Activated CD8-positive, alpha-beta memory T cell treated with anti-CD3 and anti-CD28 coated beads, Interleukin-2, amount 50 U/mL, for 24 hours (primary cell): ENCODE measurements around the gene PACRG.

ENCODE experiments used
- DNase-seq: peaks from one replicate; pipeline ENCODE4 v3.0.0-alpha.2; 2020; ENCODE audit errors: extremely low read depth

The PACRG gene

DNA sequence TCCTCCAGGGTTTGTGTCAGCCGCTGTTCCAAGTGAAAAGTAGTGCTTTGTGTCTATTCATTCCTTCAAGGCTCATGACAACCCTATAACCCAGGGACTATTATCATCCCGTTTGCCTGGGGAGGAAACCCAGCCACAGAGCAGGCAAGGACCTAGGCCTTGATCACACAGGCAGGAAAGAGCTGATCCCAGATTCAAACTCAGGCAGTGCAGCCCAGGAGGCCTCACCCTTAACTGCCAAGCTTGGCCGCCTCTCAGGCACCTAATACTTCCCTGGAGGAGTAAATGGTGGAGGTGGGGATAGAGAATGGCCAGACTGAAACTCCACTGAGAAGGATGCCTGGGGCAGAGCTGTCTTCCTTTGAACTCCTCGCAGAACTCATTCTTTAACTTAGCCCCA is 471.6 kb downstream of the PACRG start:
- DNase-seq, result no peak

GRCh38 chr6:163200289-163200688 is 472.5 kb downstream of the PACRG start:
- no peak for DNase-seq

- DNase-seq, result no peak
Measured at GRCh38 chr6:163200694-163201093, 472.9 kb downstream of the PACRG start.

DNA sequence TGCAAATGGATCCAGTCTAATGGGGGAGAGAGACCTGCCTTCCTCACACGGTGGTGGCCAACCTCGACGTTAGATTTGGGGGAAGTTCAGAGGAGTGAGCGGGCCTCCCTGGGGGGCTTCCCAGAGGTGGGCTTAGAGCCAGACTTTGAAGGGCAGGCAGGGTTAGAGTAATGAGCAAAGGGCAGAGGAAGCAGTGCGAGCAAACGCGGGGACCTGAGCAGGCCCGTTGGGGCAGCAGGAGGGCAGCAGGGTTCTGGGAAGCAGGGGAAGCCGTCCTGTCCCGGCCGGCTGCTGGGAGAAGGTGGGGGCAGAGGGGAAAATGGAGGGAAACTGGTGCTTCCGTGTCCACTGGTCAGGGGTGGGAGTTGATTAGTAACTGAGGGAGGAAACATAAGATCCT is 474.1 kb downstream of the PACRG start:
- no peak for DNase-seq

- DNase-seq, result no peak
Measured at GRCh38 chr6:163206196-163206595, 478.4 kb downstream of the PACRG start.

DNA sequence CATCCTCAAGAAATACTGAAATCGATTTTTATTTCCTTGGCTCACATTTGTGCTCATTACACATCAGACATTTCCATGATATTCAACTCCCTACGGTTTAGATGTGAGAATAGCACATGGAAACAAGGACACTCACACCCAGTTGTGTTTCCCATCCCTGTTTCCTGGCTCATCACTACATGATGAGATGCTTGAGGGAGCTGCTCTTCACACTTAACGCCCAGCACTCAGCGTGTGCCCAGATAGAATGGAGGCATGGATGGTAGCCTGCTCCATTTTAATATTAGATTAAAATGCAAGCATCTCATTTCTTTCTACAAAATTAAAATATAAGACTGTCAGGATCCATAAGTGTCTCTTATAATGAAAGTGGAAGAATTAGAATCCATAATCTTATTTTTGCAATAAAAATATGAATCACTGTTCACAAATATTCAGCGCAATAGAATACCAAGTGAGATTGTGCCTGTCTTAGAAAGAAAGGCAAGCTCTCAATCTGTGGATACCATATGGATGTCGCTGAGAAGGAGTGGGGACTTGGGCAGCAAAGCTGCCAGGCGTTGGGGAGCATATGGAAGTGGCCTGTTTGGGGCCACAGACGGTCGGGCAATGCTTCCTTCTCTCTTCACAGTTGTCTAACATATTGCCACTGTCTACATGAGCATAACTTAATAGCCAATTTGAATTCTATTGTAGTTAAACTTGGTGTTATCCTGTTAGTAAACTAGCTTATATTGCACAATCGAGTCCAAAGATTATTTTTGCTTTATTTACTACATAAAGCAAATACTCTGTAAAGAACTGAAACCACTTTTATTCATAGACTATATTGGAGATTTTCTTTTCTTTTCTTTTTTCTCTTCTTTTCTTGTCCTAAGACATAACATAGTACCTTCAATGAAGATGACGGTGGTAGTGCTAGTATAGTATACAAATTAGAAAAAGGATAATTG is 479.9 kb downstream of the PACRG start:
- no peak for DNase-seq

DNA sequence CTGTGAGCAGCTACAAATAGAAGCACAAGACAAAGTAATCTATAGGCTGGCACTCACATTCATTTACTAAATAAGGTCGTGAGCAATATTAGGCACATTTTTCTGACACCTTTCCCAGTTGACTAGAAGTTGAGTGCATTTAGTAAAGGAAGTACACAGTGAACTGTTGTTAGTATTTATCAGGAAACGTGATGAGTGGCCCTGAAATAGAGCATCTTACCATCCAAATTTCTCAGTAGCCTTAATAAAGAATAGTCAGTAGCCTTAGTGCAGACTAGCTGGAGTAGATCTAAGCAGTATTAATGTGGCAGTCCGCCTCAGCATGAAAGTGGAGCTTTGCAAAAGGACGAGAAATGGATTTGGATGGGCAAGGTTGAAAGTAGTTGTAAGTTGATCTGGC is 481.2 kb downstream of the PACRG start:
- no peak for DNase-seq

GRCh38 chr6:163212123-163212522 is 484.3 kb downstream of the PACRG start:
- DNase-seq, result no peak

GRCh38 chr6:163214259-163214658 is 486.5 kb downstream of the PACRG start:
- no peak for DNase-seq

DNA sequence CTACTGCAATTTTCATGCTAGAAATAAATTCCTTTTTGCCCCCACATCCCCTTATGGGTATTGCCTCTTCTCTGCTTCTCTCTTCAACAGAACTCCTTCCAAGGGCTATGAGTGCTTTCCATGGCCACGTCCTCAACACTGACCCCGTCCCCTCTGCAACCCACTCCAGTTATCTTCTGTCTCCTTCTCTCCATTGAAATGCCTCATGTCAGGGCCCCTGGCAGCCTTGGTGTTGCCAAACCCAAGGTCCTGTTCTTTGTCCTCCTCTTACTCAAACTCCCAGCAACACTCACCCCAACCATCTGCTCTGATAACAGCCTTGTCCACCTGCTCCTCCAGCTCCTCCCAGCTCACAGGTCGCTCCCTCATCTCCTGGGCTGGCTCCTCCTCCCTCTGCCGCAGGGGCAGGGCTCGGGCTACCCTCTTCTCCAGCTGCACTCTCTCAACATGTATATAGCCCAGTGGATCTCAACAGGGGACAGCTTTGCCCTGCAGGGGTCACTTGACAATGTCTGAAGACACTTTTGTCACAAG is 490.7 kb downstream of the PACRG start:
- DNase-seq, result no peak

- DNase-seq, result no peak
Measured at GRCh38 chr6:163226181-163226835, 498.5 kb downstream of the PACRG start.

- no peak for DNase-seq
Measured at GRCh38 chr6:163226836-163227485, 499.2 kb downstream of the PACRG start.

GRCh38 chr6:163228041-163228440 is 500.3 kb downstream of the PACRG start:
- no peak for DNase-seq

DNA sequence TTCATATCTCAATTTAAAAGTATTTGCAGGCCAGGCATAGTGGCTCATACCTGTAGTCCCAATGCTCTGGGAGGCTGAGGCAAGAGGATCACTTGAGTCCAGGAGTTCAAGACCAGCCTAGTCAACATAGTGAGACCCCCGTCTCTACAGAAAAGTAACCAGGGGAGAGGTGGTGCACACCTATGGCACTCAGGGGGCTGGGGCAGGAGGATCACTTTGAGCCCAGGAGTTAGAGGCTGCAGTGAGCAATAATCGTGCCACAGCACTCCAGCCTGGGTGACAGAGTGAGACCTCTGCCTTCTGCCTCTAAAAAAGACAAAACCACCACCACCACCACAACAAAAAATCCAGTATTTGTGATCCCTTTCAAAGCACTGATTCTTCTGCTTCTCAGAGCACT is 501.3 kb downstream of the PACRG start:
- no peak for DNase-seq

DNA sequence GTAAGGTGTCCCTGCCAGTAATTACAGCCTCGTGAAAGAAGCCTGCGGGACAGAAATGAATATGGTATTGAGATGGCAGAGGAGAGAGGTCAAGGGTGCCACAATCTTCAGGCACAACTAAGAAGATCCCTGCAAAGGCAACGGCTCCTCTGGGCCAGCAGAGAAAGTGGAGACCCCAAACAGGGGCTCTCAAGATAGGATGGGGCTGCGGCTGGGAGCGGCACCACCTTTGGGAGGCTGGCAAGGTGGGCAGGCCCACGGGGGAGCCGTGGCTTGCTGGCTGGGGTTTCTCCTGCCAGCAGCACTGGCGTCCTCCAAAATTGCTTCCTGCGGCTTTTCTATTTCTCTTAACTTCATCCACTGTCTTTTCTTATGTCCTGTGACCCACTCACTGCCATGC is 503.1 kb downstream of the PACRG start:
- DNase-seq, result no peak

DNA sequence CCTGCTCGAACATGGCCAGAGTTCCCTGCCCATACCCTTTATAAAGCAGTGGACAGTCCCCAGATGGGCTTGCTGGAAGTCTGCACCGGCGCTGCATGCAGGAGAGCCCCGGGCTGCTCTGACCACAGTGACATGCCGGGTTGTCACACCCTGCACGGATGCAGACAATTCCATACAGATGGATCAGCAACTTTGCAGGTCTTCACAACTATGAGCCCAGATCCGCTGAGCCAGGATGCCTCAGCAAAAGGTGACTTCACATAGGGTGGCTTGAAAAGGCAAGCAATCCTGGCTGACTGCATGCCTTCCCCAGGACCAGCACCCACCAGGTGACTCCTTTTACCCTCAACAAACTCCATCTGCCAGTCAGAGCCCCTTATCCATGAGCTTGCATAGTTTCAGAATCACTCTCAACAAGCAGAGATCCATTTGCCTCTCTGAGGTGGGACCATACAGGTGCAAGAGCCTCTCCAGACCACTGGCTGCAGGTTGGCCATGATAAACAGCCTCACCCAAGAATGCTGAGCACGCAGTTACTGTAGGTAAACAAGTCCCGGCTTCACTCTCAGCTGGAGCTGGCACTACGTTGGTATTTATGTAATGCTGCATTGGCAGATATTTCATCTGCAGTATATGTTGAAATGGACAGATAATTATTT is 503.7 kb downstream of the PACRG start:
- DNase-seq, result no peak

DNA sequence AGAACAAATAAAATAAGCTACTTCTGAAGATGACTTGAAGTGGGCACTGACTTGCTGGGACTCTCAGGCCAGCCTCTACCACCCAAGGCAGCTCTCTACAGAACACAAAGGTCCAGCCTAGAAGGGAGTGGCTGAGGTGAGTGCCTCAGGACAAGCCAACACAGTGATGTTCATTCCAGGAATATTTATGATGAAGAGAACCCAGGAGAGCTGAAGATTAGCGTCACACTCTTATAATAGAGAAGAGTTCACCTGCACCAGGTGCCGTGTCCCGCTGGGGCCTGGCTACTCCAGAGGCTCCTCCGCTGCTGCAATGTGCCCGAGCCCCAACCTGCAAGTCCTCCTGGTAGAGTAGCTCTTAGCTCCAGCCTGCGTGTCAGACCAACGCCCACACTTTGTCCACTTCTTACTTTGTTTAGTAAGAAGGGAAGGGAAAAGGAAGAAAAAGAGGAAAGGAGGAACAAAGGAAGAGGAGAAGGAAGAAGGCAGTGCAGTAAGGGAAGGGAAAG is 504.3 kb downstream of the PACRG start:
- DNase-seq, result no peak

DNA sequence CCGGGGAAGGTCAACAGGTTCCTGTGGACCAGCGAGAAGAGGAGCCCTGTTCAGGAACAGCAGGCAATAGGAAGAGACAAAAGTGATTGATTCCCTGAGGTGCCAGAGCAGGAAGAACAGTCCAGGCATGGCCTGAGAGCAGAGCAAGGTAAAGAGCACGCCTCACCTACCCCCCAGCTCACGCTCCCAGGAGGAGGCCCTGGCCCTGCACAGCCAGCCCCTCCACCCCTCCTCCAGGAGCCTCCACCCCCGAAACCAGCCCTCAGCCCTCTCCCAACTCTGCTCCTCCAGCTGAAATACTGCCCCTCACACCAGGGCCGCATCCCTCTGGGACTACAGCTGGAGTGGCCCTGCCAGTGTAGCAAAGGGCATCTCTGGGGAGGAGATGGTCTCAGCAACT is 504.9 kb downstream of the PACRG start:
- DNase-seq, result no peak

- no peak for DNase-seq
Measured at GRCh38 chr6:163237110-163237509, 509.3 kb downstream of the PACRG start.

DNA sequence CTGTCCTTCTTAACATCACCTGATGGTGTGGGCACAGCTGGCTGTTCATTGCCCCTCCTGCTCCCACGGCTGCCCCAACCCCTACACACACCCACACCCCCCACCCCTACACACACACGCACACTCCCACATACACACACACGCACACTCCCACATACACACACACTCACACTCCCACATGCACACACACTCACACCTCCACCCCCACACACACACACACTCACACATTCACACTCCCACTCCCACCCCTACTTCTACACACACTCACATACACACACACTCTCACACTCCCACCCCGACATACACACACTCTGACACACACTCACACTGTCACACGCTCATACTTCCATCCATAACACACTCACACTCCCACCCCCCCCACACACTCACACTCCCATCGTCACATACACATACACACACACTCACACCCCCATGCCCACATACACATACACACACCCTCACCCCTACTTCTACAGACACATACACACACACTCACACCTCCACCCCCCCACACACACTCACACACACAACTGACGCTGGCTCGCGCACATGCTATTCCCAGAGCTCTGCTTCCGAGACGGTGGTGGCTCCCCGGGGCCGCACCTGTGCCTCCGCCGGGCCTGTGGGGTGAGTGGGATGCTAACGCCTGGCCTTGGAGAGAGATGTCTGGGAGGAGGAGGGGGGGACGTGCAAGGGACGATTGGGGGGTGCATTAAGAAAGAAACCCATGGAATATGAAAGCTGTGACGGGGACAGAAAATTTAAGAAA is 512.0 kb downstream of the PACRG start:
- no peak for DNase-seq

GRCh38 chr6:163240556-163240955 is 512.8 kb downstream of the PACRG start:
- no peak for DNase-seq
